Activated gamma-delta T cell (primary cell): ENCODE measurements around the gene CRY2.
A peak's percentile ranks its signal among the peaks of the same experiment; 100 is the strongest.
"Not testable (repeated sequence)": the region's sequence is repeated elsewhere in the genome, so short reads cannot be mapped to it uniquely, and the experiment has no call there.

ENCODE experiments used
- DNase-seq: peaks from one replicate; lab custom pipeline; 2025; lab: John Stamatoyannopoulos, UW

CRY2 gene

DNA sequence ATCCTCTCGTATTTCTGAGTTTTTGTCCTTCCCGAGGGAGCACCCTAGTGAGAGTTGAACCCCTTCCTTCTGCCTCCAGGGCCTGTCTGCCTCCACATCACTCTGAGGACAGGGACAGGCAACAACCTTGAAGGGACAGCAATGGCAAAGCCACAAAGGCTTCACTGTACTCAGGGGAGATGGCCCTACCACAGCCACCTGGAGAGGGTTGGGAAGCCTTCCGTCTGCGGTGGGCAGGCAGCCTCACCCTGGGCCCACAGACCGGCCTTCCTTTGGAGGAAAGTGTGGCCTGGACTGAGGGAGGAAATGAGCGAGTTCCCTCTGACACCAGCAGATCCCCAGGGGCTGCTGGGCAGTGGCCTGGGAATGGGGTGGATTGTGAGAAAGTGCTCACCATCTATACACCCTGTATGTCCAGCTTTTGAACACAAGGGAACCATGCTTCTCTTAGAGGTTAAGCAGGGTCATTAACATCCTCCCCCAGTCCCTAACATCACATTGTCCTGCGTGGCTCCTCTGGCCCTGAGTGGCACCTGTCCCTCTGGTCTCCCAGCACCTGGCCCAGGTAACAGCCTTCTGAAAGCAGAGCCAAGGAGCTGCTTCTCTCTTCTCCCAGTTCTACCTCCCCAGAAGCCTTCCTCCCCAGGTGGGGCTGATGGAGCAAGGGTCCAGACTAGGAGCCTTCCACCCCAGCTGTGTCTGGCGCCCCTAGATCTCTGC, 35.5 kb upstream of the CRY2 start:
- no peak for DNase-seq

GRCh38 chr11:45812581-45813548, 34.4 kb upstream of the CRY2 start:
- DNase-seq = no peak

- no peak for DNase-seq
These were observed 31.5 kb upstream of the CRY2 start for GRCh38 chr11:45815747-45816146.

DNA sequence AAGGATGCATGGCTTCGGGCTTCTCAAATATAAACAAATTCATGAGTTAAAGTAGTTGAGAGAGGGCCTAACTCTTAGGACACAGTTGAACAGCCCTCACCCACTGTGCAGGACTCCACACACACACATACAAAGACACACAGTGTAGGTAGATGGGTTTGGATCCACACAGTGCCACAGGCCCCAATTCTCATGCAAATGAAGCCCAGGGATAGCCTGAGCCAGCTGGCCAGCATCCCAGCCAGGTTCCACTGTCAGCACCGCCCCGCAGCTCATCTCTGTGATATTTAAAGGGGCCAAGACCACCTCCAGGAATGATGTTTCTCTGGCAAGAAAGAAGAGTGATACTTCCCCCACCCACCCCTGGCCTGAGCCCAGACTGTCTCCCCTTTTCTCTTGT, 30.7 kb upstream of the CRY2 start:
- no peak for DNase-seq

- no peak for DNase-seq
These were observed 30.1 kb upstream of the CRY2 start for GRCh38 chr11:45817191-45817590.

GRCh38 chr11:45818961-45819605, 28.2 kb upstream of the CRY2 start:
- no peak for DNase-seq

DNA sequence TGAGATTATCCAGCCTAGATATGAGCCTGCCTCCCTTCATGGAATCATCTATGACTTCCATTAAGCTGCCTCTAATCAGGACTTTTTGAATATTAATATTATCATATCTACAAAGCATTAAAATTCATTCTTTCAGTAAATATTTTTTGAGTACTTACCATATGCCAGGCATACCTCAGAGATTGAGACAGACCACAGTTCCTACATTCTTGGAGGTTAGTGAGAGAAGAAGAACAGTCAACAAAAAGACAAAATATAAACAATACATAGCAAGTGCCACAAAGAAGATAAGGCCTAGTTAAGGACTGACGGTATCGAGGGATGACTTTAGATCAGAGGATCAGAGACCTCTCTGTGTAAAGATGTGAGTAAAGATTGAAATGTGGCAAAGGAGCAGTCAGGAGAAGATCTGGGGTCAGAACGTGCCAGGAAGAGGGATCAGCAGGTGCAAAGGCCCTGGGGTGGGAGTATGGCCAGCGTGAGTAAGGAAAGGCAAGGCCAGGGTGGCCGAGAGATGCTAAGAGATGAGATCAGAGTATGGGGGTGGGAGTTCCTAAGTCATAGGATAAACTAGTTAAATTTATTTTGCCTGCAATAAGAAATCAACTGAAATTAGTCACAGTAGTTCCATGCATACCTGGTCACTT, 26.9 kb upstream of the CRY2 start:
- DNase-seq = no peak

GRCh38 chr11:45826492-45826891, 20.8 kb upstream of the CRY2 start:
- not testable (repeated sequence) for DNase-seq

DNA sequence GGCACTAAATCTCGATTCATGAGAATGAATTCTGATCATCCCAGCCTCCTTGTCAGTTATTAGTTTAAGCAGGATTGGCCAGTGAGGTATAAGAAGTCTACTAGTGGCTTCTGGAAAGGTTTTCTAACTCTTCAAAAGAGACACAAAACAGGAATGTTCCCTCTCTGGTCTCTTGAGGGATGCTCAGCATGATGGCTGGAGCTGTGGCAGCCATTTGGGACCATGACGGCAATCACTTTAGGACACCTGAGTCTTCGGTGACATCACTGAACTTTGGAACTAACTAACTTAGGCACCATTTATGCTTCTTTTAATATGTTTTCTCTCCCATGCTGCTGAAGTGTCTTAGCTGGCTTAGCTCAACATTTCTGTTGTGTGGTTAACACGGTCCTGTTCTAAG, 20.2 kb upstream of the CRY2 start:
- no peak for DNase-seq

DNA sequence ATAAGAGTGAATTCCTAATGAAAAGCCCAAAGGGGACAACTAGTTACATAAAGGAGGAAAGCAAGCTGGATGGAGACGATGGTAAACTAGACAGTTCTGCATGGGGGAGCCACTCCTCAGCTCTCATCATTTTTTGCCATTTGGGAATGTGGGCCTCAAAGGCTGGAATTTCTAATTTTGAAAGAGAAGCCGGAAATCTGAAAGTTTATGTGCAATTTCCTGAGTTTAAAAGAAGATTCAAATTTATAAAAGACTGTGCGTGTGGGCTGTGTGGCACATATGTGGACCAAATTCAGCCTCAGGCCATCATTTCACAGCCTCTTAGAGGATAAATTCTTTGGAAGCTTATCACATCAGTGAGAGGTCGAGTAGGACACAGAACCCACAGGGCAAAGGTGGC, 18.3 kb upstream of the CRY2 start:
- no peak for DNase-seq

DNA sequence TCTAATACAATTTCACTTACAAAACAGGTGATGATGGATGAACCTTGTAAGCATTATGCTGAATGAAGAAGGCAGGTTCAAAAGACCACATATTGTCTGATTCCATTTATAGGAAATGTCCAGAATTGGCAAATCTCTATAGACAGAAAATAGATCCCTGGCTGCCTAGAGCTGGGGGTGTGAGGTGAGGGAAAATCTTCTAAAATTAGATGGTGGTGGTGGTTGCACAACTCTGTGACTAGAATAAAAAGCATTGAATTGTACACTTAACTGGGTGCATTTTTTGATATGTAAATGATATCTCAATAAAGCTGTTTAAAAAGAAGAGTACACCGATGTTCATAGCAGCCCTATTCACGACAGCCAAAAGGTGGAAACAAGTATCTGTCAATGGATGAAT, 16.7 kb upstream of the CRY2 start:
- DNase-seq = no peak

DNA sequence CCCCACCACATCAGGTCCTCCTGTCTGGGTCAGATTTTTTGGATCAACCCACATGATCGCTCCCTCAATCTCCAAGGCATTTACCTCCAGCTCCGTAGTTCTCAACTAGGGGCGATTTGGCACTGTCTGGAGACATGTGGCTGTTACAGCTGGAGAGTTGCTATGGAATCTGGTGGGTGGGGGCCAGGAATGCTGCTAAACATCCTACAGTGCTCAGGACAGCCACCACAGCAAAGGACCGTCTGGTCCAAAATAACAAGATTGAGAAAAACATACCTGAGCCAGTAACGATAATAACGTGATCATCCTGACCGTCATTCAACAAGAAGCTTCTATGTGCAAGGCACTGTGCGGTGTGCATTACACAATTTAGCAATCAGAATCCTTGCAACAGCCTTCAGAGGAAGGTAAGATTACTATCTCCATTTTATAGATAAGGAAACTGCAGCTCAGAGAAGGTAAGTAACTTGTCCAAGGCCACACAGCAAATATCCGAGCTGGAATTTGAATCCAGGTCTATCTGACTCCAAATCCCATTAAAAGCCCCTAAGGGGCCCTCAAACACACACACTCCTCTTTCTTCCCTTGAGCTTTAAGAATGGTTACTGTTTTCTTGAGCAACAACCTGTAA, 14.3 kb upstream of the CRY2 start:
- no peak for DNase-seq

DNA sequence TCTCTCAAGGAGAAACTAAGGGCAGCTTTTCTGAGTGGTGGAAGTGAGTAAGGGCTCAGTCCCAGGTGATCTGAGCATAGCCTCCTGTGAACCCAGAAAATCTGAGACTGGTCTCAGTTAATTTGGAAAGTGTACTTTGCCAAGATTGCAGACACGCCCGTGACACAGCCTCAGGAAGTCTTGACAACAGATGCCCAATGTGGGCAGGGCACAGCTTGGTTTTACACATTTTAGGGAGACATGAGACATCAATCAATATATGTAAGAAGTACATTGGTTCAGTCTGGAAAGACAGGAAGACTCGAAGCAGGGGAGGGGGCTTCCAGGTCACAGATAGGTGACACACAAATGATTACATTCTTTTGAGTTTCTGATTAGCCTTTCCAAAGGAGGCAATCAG, 13.5 kb upstream of the CRY2 start:
- DNase-seq = no peak

DNA sequence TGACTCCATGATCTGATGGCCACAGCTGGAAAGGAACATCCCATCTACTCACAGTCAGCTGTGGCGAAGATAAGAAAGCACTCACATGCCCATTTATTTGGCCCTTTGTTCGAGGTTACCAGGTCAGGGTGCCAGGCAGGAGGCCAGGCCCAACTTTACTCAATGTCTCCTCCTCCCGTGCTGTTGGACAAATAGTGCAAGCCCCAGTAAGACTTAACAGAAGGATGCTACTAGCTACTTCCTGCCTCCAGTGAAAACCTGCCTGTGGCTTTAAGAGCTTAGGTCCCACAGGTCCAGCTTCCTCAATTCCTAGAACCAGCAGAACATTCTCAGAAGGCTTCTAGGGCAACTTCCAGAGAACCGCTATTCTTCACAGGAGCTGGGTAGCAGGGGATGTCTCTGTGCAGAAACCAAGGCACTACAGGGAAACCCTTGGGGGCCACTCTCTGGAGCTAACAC, 12.9 kb upstream of the CRY2 start:
- DNase-seq = no peak

- DNase-seq = no peak
These were observed 8.1 kb upstream of the CRY2 start for GRCh38 chr11:45839204-45839603.

GRCh38 chr11:45840251-45840650, 7.0 kb upstream of the CRY2 start:
- DNase-seq = not testable (repeated sequence)

DNA sequence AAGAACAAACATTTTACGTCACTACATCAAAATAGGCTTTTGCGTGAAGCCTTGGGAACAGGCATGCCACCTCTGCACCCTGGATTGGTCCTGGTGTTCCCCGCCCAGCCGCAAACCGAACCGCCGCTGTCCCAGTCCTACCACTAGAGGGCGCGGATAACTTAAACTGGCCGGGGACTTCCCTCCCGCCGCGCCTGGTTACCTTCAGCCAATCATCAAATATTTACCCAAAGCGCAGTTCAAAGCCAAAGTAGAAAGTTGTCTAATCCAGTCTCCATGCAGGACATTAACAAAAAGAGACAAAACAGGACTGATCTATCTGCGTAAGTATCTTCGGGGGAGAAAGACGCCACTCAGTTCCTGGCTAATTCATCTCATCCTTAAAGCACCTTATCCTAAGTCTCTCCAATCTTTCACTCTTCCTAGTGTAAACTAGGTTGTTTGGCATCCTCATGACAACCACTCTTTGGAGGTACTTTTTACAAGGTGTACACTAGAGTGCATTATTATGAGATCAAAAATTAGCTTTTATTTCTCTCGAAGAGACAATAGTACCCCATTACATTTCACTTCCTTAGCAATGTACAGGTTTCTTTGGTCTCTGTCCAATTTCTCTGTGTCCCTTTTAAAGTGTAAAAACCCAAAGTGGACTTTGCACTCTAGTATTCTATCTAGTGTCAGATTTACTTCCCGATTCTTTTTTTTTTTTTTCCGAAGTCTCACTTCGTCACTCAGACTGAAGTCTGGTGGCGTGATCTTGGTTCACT, 3.9 kb upstream of the CRY2 start:
- DNase-seq = peak; percentile 65

DNA sequence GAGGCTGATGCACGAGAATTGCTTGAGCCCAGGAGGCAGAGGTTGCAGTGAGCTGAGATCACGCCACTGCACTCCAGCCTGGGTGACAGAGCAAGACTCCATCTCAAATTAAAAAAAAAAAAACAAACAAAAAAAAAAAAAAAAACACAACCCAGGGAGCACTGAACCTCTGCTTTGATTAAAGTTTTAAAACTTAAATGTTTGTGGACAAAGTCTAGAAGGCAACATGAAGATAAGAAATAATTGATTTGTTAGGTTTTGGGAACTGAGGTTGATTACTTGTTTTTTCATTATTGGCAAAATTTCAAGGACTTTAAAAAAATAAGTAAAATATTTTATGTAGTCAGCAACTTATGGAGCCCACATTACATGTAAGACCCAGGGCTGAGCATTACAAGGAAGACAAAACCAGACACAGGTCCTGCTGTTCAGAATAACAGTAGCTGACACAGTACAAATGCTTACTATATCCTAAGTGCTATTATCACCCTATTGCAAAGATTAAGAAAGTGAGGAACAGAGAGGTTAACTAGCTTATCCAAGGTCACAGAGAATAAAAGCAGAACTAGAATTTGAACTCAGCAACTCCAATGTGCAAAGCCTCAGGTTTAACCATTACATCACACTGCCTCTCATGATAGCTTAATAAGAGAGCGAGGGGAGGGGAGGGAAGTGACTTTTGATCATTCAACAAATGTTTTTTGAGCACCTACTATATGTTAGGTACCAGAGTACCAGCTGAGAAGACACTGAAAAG, 2.3 kb upstream of the CRY2 start:
- no peak for DNase-seq

GRCh38 chr11:45846174-45846675, 1.1 kb upstream of the CRY2 start:
- DNase-seq = no peak

DNA sequence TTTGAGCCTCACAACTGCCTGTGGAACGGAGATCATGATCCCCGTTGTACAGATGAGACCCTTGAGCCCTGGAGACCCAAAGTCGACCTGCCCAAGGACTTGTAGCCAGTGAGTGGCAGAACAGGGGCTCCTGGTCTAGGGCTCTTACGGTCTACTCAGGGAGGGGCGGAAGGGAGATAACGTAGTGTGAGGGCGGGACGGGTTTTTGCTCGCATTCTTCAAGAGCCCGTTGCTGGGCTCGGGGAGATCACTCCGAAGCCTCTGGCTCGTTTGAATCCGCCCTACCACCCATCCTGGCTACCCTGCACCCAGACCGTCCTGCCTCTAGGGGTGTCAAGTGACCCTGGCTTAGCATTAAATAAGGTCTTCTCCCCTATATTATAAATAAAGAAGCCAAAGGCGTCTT, 639 bp downstream of the CRY2 start:
- no peak for DNase-seq
